Posterior vena cava (tissue), 2 donors: ENCODE measurements around the gene MUC12. TPM values are rescaled to one million over a fixed set of nuclear protein-coding genes. Genes with fewer than 3 reads are reported as not detected.
A peak's percentile ranks its signal among the peaks of the same experiment; 100 is the strongest.
"Not testable (repeated sequence)": the region's sequence is repeated elsewhere in the genome, so short reads cannot be mapped to it uniquely, and the experiment has no call there.

Source experiments
- DNase-seq: peaks from one replicate; pipeline ENCODE4 v3.0.0-alpha.2; 2020; ENCODE audit warnings: low spot score
- intact Hi-C, 2 donors: fragments of 100-400 bp; cut with DNase I; formaldehyde crosslinking; loops; one replicate each; pipeline versions ENCODE4 v1.14.1 to v1.14.2; 2022 to 2023
- total RNA-seq, 2 donors: library from RNA; stranded (reverse); fragmentation: NEBNext Ultra II Directional; extraction: Animal tissue kit (Norgen Biotek cat#: 25700); gene quantifications; one replicate each; pipeline ENCODE4 v1.2.1, GENCODE V29; 2021
- donor health status: DM: yes; HTN: yes; CAD: no.
- donor health status: DM: yes; HTN: yes; CAD: no.

The MUC12 gene
- total RNA-seq, 2 donors from 2014 or later, result 0.62 to 1.5 TPM

- DNase-seq, result no peak
Observed at GRCh38 chr7:100974021-100974420, 4.7 kb downstream of the MUC12 start.

GRCh38 chr7:100975371-100975821, 6.0 kb downstream of the MUC12 start:
- no peak for DNase-seq
- intact Hi-C loops, result no loop called here

More at GRCh38 chr7:100974021-100974420, 4.7 kb downstream of the MUC12 start:
- intact Hi-C loops, result no loop called here

GRCh38 chr7:100978300-100978699, 8.9 kb downstream of the MUC12 start:
- intact Hi-C loops, result no loop called here
- no peak for DNase-seq

GRCh38 chr7:100983451-100984187, 14.3 kb downstream of the MUC12 start:
- intact Hi-C loops, result no loop called here
- peak; percentile 19 for DNase-seq

- peak; percentile 51 for DNase-seq
Observed at GRCh38 chr7:100984241-100984918, 15.0 kb downstream of the MUC12 start.

GRCh38 chr7:100985033-100985797, 15.8 kb downstream of the MUC12 start:
- intact Hi-C loops, result not testable (repeated sequence)

More at GRCh38 chr7:100984241-100984918, 15.0 kb downstream of the MUC12 start:
- intact Hi-C loops, result not testable (repeated sequence)

GRCh38 chr7:100991631-100992030, 22.3 kb downstream of the MUC12 start:
- intact Hi-C loops, result no loop called here
- DNase-seq, result no peak

More at GRCh38 chr7:100985033-100985797, 15.8 kb downstream of the MUC12 start:
- peak; percentile 20 for DNase-seq

- intact Hi-C loops, DNase-seq: not testable (repeated sequence)
Observed at GRCh38 chr7:100992280-100992679, 22.9 kb downstream of the MUC12 start.

- intact Hi-C loops, DNase-seq: not testable (repeated sequence)
Observed at GRCh38 chr7:100994671-100995070, 25.3 kb downstream of the MUC12 start.

GRCh38 chr7:100998530-100998929, 29.2 kb downstream of the MUC12 start:
- DNase-seq, intact Hi-C loops: not testable (repeated sequence)

- DNase-seq, intact Hi-C loops: not testable (repeated sequence)
Observed at GRCh38 chr7:100999334-100999733, 30.0 kb downstream of the MUC12 start.

- intact Hi-C loops, DNase-seq: not testable (repeated sequence)
Observed at GRCh38 chr7:101000025-101000424, 30.7 kb downstream of the MUC12 start.

- DNase-seq, intact Hi-C loops: not testable (repeated sequence)
Observed at GRCh38 chr7:101002333-101002732, 33.0 kb downstream of the MUC12 start.

- intact Hi-C loops, DNase-seq: not testable (repeated sequence)
Observed at GRCh38 chr7:101007361-101007760, 38.0 kb downstream of the MUC12 start.

- no peak for DNase-seq
Observed at GRCh38 chr7:101009629-101010028, 40.3 kb downstream of the MUC12 start.

GRCh38 chr7:101012931-101013330, 43.6 kb downstream of the MUC12 start:
- intact Hi-C loops, result no loop called here
- DNase-seq, result no peak

More at GRCh38 chr7:101009629-101010028, 40.3 kb downstream of the MUC12 start:
- intact Hi-C loops, result no loop called here

GRCh38 chr7:101015626-101016025, 46.3 kb downstream of the MUC12 start:
- intact Hi-C loops, result no loop called here
- DNase-seq, result no peak

- intact Hi-C loops, result no loop called here
- peak; percentile 92 for DNase-seq
Observed at GRCh38 chr7:101017064-101017777, 47.9 kb downstream of the MUC12 start.
